ENCODE data around the gene CXCR4. TPM values are rescaled to one million over a fixed set of nuclear protein-coding genes. Genes with fewer than 3 reads are reported as not detected.

Gene CXCR4
- total RNA-seq, 2 donors from 2014 or later: 26.3 to 42.2 TPM

DNA sequence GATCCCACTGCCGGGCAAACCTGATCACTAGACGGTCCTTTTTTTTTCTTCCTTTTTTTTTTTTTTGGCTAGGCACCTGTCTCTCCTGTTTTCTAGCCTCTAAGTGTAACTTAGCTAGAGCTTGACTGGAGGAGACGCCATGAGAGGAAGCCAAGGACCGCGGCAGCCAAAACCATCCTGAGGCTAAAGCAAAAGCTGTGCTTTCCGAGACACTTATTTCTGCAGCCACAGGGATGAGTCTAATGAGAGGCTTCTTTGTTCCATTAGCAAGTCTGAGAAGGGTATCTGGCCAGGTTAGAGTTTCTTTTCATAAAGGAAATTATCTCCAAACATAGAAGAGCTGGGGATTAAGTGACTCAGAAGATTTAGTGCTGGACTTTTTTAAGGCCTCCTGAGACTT, 7.3 kb upstream of the CXCR4 start:
- no peaks in the 10 kb centered on the region for H3K27me3 ChIP-seq (replicated peaks; ENCODE audit: insufficient read depth)
- H3K4me3 ChIP-seq: no peak overlapping the region
- H3K36me3 ChIP-seq: no peaks in the 10 kb centered on the region
- DNase-seq (ENCODE audit: low spot score) (no peak), ATAC-seq (ENCODE audit: insufficient number of reproducible peaks, low FRiP score, low read depth) (no peak)
- no peak overlapping the region for H3K27ac ChIP-seq
- TF ChIP-seq, protein P1, sequence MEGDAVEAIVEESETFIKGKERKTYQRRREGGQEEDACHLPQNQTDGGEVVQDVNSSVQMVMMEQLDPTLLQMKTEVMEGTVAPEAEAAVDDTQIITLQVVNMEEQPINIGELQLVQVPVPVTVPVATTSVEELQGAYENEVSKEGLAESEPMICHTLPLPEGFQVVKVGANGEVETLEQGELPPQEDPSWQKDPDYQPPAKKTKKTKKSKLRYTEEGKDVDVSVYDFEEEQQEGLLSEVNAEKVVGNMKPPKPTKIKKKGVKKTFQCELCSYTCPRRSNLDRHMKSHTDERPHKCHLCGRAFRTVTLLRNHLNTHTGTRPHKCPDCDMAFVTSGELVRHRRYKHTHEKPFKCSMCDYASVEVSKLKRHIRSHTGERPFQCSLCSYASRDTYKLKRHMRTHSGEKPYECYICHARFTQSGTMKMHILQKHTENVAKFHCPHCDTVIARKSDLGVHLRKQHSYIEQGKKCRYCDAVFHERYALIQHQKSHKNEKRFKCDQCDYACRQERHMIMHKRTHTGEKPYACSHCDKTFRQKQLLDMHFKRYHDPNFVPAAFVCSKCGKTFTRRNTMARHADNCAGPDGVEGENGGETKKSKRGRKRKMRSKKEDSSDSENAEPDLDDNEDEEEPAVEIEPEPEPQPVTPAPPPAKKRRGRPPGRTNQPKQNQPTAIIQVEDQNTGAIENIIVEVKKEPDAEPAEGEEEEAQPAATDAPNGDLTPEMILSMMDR (IDR thresholded peaks at IDR 0.05): no peak
- no peaks in the 10 kb centered on the region for H3K4me1 ChIP-seq (ENCODE audit: control insufficient read depth in 1 of 2, low read depth in 2 of 2)
- H3K9me3 ChIP-seq: no peaks in the 10 kb centered on the region

DNA sequence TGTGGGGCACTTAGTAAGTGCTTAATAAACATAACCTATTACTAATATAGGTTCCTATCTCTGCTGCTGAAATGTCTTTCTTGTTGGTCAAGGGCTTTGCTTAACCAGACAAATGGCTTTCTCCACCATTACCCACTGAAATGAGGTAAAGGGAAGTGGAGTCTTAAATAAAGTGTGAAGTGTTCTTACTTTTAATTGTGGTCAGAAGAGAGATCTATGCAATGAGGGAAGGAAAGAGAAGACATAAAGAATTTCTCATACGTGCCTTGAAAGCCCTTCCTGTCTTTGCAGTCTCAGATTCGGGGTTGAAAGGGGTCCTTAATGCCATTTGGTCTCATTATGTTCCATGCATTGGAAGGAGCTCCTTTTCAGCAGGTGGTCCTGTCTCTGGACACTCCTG, 6.9 kb upstream of the CXCR4 start:
- Histone ChIP-seq H3K4me3 (no peak overlapping the region), H3K4me1 (ENCODE audit: control insufficient read depth in 1 of 2, low read depth in 2 of 2) (peaks cover 0 to 2% of the 10 kb centered on the region in 2 donors), H3K27ac (no peak overlapping the region), H3K27me3 (replicated peaks; ENCODE audit: insufficient read depth) (no peaks in the 10 kb centered on the region), H3K36me3 (no peaks in the 10 kb centered on the region), H3K9me3 (no peaks in the 10 kb centered on the region)
- TF ChIP-seq, protein P1 (IDR thresholded peaks at IDR 0.05): no peak
- DNase-seq (ENCODE audit: low spot score) (no peak), ATAC-seq (ENCODE audit: insufficient number of reproducible peaks, low FRiP score, low read depth) (no peak)

DNA sequence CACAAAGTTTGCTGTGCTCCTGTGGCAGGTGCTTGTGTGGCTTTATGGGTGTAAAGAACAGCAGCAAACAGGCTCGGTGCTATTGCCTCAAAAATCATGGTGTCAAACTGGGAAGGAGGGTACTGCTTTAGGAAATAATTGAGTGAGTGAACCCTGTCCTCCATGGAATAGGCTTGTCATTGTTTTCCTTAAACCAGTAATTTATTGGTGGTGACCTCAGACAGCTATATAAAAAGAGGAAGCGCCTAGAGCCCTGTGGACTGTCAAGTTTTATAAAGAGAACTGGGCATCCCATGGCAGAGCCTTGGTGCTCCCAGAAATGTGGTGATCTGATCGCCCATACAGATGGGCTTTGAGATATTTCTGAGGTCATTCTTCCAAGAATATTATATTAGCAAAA, 4.7 kb upstream of the CXCR4 start:
- TF ChIP-seq, protein P1 (IDR thresholded peaks at IDR 0.05): no peak
- Histone ChIP-seq H3K27me3 (replicated peaks; ENCODE audit: insufficient read depth) (no peaks in the 10 kb centered on the region), H3K4me1 (ENCODE audit: control insufficient read depth in 1 of 2, low read depth in 2 of 2) (peaks cover 2 to 8% of the 10 kb centered on the region in 2 donors), H3K4me3 (no peak overlapping the region), H3K9me3 (no peaks in the 10 kb centered on the region), H3K27ac (no peak overlapping the region), H3K36me3 (no peaks in the 10 kb centered on the region)
- no peak for ATAC-seq (ENCODE audit: insufficient number of reproducible peaks, low FRiP score, low read depth)
- no peak for DNase-seq (ENCODE audit: low spot score)

DNA sequence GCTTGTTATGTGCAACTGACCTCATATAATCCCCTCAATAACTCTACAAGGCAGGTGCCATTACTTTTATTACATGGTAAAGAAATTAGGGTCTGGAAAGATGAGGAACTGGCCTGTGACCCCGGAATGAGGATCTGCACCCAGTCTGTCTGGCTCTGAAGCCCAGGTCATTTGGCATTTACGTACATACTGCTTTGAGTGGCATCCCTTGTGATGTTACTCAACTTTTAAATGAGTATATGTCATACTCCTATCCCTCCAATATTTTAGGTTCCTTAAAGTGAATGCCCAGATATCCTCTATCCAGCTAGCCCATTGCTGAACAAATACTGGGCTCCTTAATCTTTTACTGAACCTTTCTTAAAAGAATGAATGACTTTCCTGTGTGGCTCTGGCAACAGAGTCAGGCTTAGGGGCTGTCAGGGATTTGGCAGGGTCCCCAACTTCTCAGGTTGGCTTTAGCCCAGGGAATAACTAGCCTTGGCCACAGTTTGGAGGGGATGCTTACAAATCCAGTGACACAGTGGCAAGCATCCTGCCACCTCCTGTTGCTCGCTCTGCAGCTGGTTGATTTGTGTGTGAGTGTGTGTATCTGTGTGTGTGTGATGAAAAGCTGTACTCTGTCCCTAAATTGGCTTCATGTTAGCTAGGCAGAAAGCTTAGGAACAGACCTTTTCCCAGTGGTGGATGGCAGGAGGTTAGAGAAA, 3.4 kb upstream of the CXCR4 start:
- no peak for ATAC-seq (ENCODE audit: insufficient number of reproducible peaks, low FRiP score, low read depth)
- Histone ChIP-seq H3K4me1 (ENCODE audit: control insufficient read depth in 1 of 2, low read depth in 2 of 2) (peaks cover 2 to 20% of the 10 kb centered on the region in 2 donors), H3K9me3 (no peaks in the 10 kb centered on the region), H3K27me3 (replicated peaks; ENCODE audit: insufficient read depth) (no peaks in the 10 kb centered on the region), H3K27ac (no peak overlapping the region), H3K4me3 (no peak overlapping the region), H3K36me3 (no peaks in the 10 kb centered on the region)
- TF ChIP-seq, protein P1 (IDR thresholded peaks at IDR 0.05): no peak
- no peak for DNase-seq (ENCODE audit: low spot score)

DNA sequence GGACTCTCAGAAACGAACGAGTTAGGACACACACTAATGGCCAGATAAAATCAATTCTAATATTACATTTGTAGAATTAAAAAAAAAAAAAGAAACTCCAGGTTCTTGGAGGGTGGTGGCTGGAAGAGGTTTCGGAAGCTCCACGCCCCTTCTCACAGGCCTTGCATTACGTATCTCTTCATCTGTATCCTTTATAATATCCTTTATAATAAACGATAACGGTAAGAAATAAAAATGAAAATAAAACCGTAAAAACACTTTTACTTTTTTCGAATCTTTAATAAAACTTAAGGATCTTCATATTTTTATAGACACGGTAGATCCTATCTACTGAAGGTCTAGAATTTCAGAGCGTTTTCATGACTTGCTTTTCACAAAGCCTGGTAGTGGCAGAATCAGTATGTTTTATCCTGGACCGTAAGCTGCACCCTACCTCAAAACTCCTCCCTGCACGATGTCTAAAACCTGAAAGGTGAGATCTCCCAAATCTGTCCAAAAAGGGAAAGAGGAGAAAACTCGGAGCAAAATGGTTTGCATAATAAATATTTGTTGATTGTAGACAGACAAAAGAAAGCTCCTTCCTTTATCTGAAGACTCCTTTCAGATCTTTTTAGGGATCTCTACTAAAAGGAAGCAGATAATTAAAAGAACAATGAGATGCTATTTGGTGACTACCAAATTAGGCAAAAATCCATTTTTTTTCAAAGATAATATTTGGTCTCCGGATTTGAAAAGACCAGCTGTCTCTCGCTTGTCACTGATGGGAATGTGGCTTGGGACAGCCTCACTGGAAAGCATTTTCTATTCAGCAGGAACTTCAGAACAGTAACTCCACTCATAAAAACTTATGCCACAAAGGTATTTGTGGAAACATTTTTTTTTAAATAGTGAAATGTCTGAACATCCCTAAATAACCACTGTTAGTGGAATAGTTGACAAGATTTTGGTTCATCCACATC, 2.0 kb upstream of the CXCR4 start:
- H3K27me3 ChIP-seq (replicated peaks; ENCODE audit: insufficient read depth): no peaks in the 10 kb centered on the region
- no peak for ATAC-seq (ENCODE audit: insufficient number of reproducible peaks, low FRiP score, low read depth)
- no peaks in the 10 kb centered on the region for H3K9me3 ChIP-seq
- H3K27ac ChIP-seq: no peak overlapping the region
- DNase-seq (ENCODE audit: low spot score): no peak
- H3K4me3 ChIP-seq: peak overlapping the region; percentile 74
- TF ChIP-seq, protein P1 (IDR thresholded peaks at IDR 0.05): no peak
- H3K36me3 ChIP-seq: no peaks in the 10 kb centered on the region
- peaks cover 2 to 23% of the 10 kb centered on the region in 2 donors for H3K4me1 ChIP-seq (ENCODE audit: control insufficient read depth in 1 of 2, low read depth in 2 of 2)

Measured in thoracic aorta (tissue), 2 donors.